IPS DF 4.7 (cell line): ENCODE measurements around the gene NTRK2.

Experiments used
- DNase-seq: peaks from one replicate; pipeline ENCODE4 v3.0.0-alpha.2; 2013; ENCODE audit warnings: low spot score; ENCODE audit errors: extremely low read depth

Gene NTRK2

GRCh38 chr9:84935528-84936117 lies 266.1 kb downstream of the NTRK2 start:
- DNase-seq: no peak

GRCh38 chr9:84937180-84937579 lies 267.7 kb downstream of the NTRK2 start:
- no peak for DNase-seq

DNA sequence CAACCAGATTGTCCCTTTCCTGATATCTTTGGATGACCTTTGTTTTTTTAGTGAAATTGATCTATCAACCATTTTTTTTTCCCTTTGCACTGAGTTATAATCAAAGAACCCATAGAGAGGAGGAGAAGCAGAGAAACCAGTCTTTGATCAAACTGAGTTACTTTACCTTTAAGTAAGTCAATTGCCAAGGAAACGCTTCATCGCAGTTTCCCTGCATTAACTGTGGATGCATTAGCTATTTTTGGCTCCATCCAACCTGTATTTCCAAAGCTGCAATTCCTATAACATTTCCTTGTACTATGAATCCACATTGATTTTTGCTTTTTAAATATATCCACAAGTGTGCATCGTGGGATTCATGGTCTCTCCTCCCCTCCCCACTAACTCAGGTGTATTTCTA lies 268.1 kb downstream of the NTRK2 start:
- DNase-seq: no peak

GRCh38 chr9:84939774-84940173 lies 270.2 kb downstream of the NTRK2 start:
- DNase-seq: no peak

DNA sequence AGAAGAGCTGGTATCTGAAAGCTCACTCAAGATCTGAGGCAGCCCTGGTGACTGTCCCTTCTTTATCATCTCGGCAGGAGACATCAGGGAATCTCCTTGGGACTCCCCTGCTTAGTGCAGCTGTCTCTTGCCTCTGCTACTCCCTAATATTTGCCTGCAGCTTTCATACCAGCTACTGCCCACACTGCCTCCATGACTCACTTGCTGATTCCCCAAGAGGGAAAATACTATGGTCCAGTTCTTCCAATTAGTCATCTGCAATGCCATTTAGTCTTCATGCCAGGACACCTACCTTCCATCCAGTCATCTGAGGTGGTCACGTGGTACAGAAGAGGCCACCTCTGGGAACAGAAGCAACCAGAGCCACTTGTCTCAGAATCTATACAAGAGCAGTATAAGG lies 270.8 kb downstream of the NTRK2 start:
- DNase-seq: no peak

- DNase-seq: no peak
Measured at GRCh38 chr9:84941792-84942191, 272.3 kb downstream of the NTRK2 start.

DNA sequence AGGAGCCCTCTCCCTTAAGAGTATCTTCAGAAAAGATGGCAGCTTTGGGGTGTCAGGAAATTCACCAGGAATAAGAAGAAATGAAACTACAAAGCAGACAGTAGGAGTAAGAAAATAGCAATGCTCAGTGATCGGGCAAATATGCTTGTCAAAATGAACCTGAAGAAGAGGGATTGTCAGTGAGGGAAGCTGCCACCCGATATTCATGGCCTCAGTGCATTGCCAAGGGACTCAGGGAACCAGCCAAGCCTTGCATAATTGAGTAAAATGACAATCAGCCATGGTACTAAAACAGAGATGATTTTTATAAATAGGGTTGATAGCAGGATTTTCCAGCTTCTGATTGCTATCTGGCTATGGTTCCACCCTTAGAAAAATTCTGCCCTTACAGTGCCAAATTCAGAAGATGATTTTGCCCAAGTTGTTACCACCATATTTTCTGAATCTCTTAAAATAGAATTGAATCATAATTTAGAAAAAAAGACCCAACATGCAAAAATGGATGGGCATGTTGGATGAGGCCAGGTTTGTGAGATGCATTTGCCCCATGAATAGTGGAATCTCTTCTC lies 274.0 kb downstream of the NTRK2 start:
- DNase-seq: no peak

DNA sequence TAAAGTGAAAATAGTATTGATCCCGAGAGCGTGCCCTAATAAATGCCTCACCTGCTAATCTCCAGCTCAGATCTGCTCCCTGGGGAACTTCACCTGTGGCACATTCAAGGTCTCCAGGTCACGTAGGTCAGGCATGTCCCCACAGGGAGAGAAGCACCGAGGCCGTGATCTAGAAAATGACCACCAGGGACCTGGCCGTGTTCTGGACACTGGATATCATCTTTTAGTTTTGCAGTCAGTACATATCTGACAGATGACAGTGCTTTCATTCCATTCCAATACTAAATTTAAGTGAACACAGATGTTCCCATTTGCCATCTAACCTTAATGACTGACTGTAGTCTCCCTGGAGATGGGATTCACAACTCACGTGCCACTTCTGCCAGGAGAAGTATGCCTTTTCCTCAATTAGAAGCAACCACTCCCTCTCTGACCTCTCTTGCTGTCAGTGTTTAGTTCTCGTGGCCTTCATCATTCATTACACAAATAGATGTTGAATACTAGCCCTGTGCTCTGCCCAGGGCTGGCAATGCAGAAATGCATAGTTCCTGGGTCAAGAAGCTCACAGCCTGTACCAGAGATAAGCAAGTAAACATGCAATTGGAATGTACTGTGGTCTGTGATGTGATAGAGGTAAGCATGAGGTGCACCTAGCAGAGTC lies 276.5 kb downstream of the NTRK2 start:
- DNase-seq: no peak

DNA sequence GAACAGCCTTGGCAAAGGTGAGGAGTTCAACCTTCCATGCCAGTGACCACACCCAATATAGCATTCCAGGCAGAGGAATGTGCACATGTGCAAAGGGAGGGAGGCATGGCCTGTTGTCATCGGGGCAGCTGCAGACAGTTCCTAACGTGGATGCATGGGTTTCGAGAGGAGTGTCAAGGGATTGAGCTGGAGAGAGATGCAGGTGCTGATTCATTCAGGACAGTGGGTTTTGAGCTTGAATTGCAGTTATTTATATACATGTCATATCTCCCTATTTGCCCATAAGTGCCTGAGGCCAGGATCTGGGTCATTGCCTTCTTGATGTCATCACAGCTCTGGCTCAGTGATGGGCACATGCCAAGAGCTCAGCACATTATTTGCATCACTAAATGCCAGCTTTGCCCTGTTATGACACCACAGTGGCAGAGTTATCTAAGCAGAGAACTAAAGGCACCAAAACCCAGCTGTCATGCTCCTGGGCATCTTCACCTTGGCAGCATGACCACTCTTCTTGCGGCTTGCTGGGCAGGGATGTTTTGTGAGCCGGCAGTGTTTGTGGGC lies 278.0 kb downstream of the NTRK2 start:
- DNase-seq: no peak

DNA sequence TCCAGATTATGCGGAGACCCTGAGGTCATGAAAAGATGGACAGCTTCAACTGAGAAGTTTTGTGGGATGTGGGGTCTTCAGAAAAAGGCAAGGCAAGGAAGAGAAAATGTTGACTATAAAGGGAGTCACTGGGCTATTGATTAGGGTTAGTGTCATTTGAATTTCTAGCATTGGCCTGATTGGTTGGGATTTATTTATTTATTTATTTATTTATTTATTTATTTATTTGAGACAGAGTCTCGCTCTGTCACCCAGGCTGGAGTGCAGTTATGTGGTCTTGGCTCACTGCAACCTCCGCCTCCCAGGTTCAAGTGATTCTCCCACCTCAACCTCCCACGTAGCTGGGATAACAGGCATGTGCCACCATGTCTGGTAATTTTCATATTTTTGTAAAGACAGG lies 279.7 kb downstream of the NTRK2 start:
- DNase-seq: no peak

DNA sequence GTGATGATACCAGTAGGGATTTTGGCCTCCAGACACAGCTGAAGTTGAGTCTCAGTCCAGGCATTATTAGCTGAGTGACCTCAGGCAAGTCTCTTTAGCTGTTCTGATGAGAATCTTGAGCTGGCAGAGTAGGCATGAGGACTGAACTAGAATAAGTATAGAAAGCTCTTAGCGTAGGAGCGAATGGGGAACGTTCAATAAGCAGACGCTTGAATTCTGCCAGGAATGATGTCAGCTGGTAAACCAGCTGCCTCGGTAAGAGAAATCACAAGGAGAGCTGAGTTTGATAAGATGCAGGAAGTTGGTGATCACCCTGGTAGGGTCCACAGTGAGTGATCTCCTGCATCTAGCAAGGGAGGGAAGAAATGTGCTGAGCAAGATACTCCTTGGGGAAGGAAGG lies 280.4 kb downstream of the NTRK2 start:
- no peak for DNase-seq

DNA sequence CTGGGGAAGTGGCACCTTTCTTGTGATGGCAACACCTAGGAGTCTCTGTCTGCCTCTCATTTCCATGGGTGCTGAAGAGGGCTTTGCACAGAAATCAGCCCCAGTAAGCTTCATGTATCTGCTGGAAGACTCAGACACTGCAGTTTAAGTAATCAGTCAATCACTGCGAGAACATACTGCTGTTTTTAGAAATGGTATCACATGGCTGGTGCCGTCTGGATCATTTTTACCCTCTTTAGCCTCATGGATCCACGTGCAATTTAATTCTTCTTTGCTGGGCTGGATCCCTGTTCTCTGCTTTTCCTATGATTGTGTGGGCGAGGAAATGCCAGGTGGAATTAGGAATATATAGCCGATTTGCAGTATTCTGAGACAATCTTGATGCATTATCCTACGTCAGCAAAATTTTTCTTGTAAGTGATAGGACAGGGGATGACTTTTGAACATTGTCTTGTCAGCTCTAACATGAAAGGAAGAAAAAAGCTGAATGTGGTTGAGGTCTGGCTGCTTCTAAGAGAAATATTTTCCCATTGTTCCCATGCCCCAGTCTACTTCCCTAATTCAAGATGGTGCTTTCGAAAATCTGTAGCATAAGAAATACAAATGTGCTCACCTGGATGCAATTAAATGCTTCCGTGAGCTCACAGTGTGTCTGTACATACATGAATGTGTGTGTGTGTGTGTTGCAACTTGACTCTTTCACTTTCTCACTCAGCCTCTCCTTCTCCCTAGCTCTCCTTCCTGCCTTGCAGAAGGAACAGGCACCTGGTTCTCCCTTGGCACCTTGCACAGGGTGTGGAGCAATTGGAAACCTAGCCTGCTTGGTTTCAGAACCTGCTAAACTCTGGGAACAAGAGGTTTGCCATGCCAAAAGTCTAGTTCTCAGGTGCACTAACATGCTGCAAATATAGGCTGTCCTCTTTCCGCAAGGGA lies 281.6 kb downstream of the NTRK2 start:
- DNase-seq: no peak

GRCh38 chr9:84953252-84953773 lies 283.8 kb downstream of the NTRK2 start:
- no peak for DNase-seq

- DNase-seq: no peak
Measured at GRCh38 chr9:84953797-84954705, 284.5 kb downstream of the NTRK2 start.

GRCh38 chr9:84955155-84955554 lies 285.6 kb downstream of the NTRK2 start:
- no peak for DNase-seq

GRCh38 chr9:84955971-84956370 lies 286.4 kb downstream of the NTRK2 start:
- DNase-seq: no peak

- DNase-seq: no peak
Measured at GRCh38 chr9:84959339-84959738, 289.8 kb downstream of the NTRK2 start.

DNA sequence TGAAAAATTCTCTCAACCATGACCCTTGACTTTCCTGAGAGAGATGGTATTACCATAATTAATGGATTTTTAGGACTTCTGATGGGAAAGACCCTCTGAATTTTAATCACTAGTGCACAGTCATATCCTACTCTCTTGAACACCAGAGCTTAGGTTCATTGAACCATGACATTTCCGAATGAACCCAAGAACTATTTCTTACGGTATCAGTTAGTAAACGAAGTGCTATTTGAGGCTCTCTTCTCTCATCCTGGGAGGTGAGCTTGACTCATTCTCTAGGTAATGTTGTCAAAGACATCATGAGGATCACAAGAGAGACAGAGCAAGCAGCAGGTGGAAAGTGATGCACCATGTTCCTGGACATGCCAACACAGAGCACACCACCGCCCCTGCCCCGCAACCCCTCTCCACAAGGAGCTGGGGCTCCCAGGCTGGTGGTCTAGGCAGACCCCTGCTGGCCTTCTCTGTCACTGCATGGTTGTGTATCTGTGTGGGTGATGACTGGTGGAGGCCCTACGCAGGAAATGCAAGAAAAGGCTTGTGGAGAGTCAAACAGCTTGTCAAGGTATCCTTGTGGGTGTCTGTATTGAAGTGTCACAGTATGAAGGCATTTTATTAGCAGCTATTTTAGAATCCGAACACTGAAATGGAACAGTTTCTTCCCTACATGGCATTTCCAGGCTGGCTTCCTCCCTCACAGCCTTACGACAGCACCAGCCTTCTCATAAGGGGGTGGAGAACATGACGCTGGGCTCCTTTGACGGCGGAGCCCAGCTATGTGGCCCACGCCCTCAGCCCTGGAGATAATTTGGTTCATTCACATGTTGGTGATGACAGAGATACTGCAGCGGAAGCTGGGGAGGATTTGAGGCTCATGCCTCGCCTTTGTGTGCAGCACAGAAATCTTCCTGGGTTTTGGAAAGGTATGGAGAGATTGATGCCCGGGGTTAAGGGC lies 297.6 kb downstream of the NTRK2 start:
- DNase-seq: peak; percentile 51

DNA sequence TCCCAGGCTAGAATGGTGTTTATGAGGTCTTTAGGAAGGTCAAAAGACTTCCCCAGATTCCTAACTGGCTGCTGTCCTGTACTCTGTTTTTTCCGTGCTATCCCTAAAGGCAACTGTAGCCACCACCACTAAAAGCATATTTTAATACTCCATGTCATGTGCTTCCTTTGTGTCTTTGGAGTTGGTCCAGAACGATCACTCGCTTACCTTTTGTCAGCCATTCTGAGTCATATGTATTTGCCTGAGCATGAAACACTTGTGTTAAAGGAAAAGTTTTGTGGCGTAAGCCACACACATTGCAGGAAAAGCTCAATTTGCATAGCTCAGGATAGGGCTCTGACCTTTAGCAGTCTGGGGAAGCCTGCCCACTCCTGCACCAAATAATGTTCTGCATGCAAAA lies 299.6 kb downstream of the NTRK2 start:
- no peak for DNase-seq
